CD4-positive, alpha-beta T cell (primary cell): ENCODE measurements around the gene MBNL1. TPM values are rescaled to one million over a fixed set of nuclear protein-coding genes. Genes with fewer than 3 reads are reported as not detected.
A peak's percentile ranks its signal among the peaks of the same experiment; 100 is the strongest.

Experiments used
- ATAC-seq: fragments of 200-7000 bp; cut with Tn5 transposase; one replicate; pipeline ENCODE4 v1.10.0; 2022; ENCODE audit warnings: mild to moderate bottlenecking; ENCODE audit not compliant: poor library complexity
- CTCF ChIA-PET: fragments of 350-600 bp; sonication (Branson Sonifier 250); formaldehyde crosslinking; loops from one replicate; lab custom pipeline; 2021; ENCODE audit warnings: antibody characterized with exemption, inconsistent platforms; lab: Charles Lee
- POLR2A ChIA-PET: fragments of 350-600 bp; sonication (Branson Sonifier 250); formaldehyde crosslinking; loops from one replicate; lab custom pipeline; 2021; ENCODE audit warnings: antibody characterized with exemption, inconsistent platforms; lab: Charles Lee
- DNase-seq, 14 experiments: peaks; one replicate each; pipeline ENCODE4 v3.0.0-alpha.2; 2013 to 2020; ENCODE audit warnings: mixed read lengths in 2 of 14
- H3K27ac ChIP-seq, 2 donors: one replicate each; pipeline versions ENCODE4 v1.5.1 to v1.7.0; 2013; ENCODE audit warnings: low read length in 2 of 2, low read depth in 1 of 2, mild to moderate bottlenecking in 1 of 2
- H3K27me3 ChIP-seq, 2 experiments: 1 replicate in 1 of 2; 2 replicates in 1 of 2; pipeline versions ENCODE4 v1.6.1 to v1.7.0; 2013; ENCODE audit warnings: low read length in 2 of 2, control low read depth in 1 of 2, mild to moderate bottlenecking in 1 of 2, moderate library complexity in 1 of 2; ENCODE audit not compliant: insufficient read depth in 2 of 2, control insufficient read depth in 1 of 2
- H3K36me3 ChIP-seq: one replicate; pipeline ENCODE4 v1.6.1; 2013; ENCODE audit warnings: low read length, control low read depth; ENCODE audit not compliant: insufficient read depth
- H3K4me1 ChIP-seq: one replicate; pipeline ENCODE4 v1.6.1; 2013; ENCODE audit warnings: low read length, control low read depth; ENCODE audit not compliant: insufficient read depth
- H3K4me3 ChIP-seq: one replicate; pipeline ENCODE4 v1.5.1; 2013; ENCODE audit warnings: mild to moderate bottlenecking, low read length, moderate library complexity
- H3K9me3 ChIP-seq, 2 experiments: 1 replicate in 1 of 2; 2 replicates in 1 of 2; pipeline versions ENCODE4 v1.6.1 to v1.7.0; 2013; ENCODE audit warnings: low read length in 2 of 2, mild to moderate bottlenecking in 2 of 2, control low read depth in 1 of 2, moderate library complexity in 1 of 2; ENCODE audit not compliant: control insufficient read depth in 1 of 2, insufficient read depth in 1 of 2
- H3K27ac Mint-ChIP-seq: one replicate; pipeline ENCODE4 v1.8.0; 2020; ENCODE audit warnings: mixed read lengths
- H3K27me3 Mint-ChIP-seq: one replicate; pipeline ENCODE4 v1.8.0; 2021; ENCODE audit warnings: mixed read lengths
- H3K36me3 Mint-ChIP-seq: one replicate; pipeline ENCODE4 v1.8.0; 2021; ENCODE audit warnings: low read depth, mixed read lengths
- H3K4me1 Mint-ChIP-seq: one replicate; pipeline ENCODE4 v1.8.0; 2021; ENCODE audit warnings: low read depth, mixed read lengths
- H3K4me3 Mint-ChIP-seq: one replicate; pipeline ENCODE4 v1.8.0; 2020; ENCODE audit warnings: mild to moderate bottlenecking, mixed read lengths
- H3K9me3 Mint-ChIP-seq: one replicate; pipeline ENCODE4 v1.8.0; 2020; ENCODE audit warnings: mixed read lengths
- intact Hi-C, 2 experiments: fragments of 100-400 bp; cut with DNase I in 1 of 2; cut with micrococcal nuclease in 1 of 2; formaldehyde crosslinking; loops; one replicate each; pipeline versions ENCODE4 v1.15.1 to v1.9.0; 2023 to 2025; cut with DNase I, micrococcal nuclease
- total RNA-seq, 174 experiments: library from RNA in 2 of 174; stranded (reverse) in 2 of 174; gene quantifications; one replicate each; pipeline ENCODE4 v1.2.3 and lab custom pipeline; 2021 to 2026
- TF ChIP-seq, protein P1 (sequence below): fragments of 200-600 bp; IDR thresholded peaks from one replicate; pipeline ENCODE4 v1.8.0; 2022; ENCODE audit warnings: antibody characterized with exemption, mild to moderate bottlenecking

Gene MBNL1
- total RNA-seq, 2 experiments from 2014 or later: 551 to 561 TPM

DNA sequence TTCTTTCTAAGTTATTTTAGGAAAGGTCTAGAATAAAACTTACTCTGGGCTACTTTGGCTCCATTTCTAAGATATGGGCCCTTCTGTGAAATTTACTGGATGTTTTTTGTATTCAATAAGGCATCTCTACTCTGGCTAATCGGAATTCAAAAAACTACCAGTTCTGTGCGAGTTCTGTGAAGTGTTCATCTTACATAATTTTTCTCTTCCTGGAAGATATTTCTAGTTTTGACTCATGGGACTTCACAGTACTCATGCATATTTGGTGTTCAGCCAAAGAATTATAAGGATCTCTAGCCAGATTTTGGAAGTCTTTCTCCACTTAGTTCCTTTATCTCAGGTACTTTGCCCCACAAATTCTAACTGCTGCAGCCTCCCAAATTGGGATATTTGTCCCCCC, 46.4 kb upstream of the MBNL1 start:
- Histone ChIP-seq H3K4me3 (no peak overlapping the region), H3K9me3 (peaks cover 0 to 4% of the 10 kb centered on the region in 2 experiments), H3K36me3 (no peaks in the 10 kb centered on the region), H3K27ac (no peak overlapping the region), H3K4me1 (peaks cover 14% of the 10 kb centered on the region), H3K27me3 (no peaks in the 10 kb centered on the region)
- POLR2A ChIA-PET: interaction anchor here (0.8 to 1.4 kb wide), 6 partner anchors 11 to 47 kb away, joined by 3 to 6 read pairs (median 4); partner anchors contain the start of gene MBNL1
- intact Hi-C loops: loop anchor here (2.0 kb wide), 2 partner anchors 14 to 20 kb away; no protein-coding TSS in a partner anchor
- Mint-ChIP-seq H3K4me1 (peaks cover 69% of the 10 kb centered on the region), H3K27ac (peak overlapping the region; percentile 83), H3K4me3 (peak overlapping the region; percentile 77), H3K27me3 (no peaks in the 10 kb centered on the region), H3K36me3 (no peaks in the 10 kb centered on the region), H3K9me3 (no peaks in the 10 kb centered on the region)
- CTCF ChIA-PET: interaction anchor here (0.8 to 1.7 kb wide), 3 partner anchors 9 to 39 kb away, joined by 3 to 4 read pairs (median 3); no protein-coding TSS in a partner anchor
- ATAC-seq (peak; percentile 51), DNase-seq (no peak)
- TF ChIP-seq, protein P1, sequence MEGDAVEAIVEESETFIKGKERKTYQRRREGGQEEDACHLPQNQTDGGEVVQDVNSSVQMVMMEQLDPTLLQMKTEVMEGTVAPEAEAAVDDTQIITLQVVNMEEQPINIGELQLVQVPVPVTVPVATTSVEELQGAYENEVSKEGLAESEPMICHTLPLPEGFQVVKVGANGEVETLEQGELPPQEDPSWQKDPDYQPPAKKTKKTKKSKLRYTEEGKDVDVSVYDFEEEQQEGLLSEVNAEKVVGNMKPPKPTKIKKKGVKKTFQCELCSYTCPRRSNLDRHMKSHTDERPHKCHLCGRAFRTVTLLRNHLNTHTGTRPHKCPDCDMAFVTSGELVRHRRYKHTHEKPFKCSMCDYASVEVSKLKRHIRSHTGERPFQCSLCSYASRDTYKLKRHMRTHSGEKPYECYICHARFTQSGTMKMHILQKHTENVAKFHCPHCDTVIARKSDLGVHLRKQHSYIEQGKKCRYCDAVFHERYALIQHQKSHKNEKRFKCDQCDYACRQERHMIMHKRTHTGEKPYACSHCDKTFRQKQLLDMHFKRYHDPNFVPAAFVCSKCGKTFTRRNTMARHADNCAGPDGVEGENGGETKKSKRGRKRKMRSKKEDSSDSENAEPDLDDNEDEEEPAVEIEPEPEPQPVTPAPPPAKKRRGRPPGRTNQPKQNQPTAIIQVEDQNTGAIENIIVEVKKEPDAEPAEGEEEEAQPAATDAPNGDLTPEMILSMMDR: no peak

DNA sequence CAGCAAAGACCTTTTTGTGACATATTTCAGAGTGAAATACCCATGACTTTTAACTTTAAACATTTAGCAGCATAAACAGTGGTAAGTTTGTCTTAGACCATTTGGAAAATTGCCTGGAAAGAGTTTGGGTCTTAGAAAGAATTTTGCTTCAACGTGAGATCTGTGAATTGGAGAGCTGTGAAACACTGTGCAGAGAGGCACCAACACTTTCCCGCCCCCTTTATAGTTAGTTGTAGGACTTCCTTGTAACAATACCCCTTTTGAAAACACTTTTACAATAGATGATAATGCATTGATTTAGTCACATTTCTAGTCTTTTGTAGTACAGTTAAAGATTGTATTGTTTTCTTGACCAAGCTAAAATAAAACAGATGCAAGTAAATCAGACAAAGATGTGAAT, 43.5 kb upstream of the MBNL1 start:
- no peak overlapping the region for H3K4me3 ChIP-seq

DNA sequence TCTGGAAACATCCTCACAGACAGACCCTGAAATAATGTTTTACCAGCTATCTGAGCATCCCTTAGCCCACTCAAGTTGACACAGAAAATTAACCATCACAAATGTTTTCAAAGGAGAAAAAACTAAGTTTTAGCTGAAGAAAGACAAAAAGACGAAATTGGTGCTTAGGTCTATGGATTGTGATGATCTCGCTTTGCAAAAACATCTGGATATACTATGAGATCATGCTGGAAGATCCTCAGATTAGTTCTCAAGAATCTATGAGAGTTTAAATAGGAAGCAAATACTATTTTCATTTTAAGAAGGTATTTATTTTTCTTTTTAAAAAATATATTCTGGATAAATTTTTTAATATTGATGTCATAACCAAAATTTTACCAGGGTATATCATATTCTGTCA, 42.6 kb upstream of the MBNL1 start:
- no peak overlapping the region for H3K27ac Mint-ChIP-seq
- peaks cover 66% of the 10 kb centered on the region for H3K4me1 Mint-ChIP-seq
- POLR2A ChIA-PET: interaction anchor here (0.7 kb wide), 1 partner anchor 33 kb away, joined by 3 read pairs; no protein-coding TSS in a partner anchor
- Histone ChIP-seq H3K9me3 (no peaks in the 10 kb centered on the region), H3K36me3 (no peaks in the 10 kb centered on the region), H3K4me3 (no peak overlapping the region), H3K27me3 (no peaks in the 10 kb centered on the region), H3K4me1 (peaks cover 5% of the 10 kb centered on the region), H3K27ac (no peak overlapping the region)
- no peaks in the 10 kb centered on the region for H3K27me3 Mint-ChIP-seq
- intact Hi-C loops: no loop called here
- no peaks in the 10 kb centered on the region for H3K9me3 Mint-ChIP-seq
- DNase-seq (no peak), ATAC-seq (no peak)
- no peaks in the 10 kb centered on the region for H3K36me3 Mint-ChIP-seq
- no peak overlapping the region for H3K4me3 Mint-ChIP-seq
- CTCF ChIA-PET: no interaction called here
- TF ChIP-seq, protein P1: no peak

More for the DNA sequence above, 43.5 kb upstream of the MBNL1 start:
- intact Hi-C loops: no loop called here
- H3K4me1 Mint-ChIP-seq: peaks cover 64% of the 10 kb centered on the region
- no peaks in the 10 kb centered on the region for H3K9me3 Mint-ChIP-seq
- Histone ChIP-seq H3K4me1 (peaks cover 5% of the 10 kb centered on the region), H3K27me3 (no peaks in the 10 kb centered on the region), H3K9me3 (no peaks in the 10 kb centered on the region), H3K27ac (no peak overlapping the region), H3K36me3 (no peaks in the 10 kb centered on the region)
- H3K27me3 Mint-ChIP-seq: no peaks in the 10 kb centered on the region
- CTCF ChIA-PET: interaction anchor here (0.8 to 1.8 kb wide), 2 partner anchors 9 to 44 kb away, joined by 3 to 7 read pairs; no protein-coding TSS in a partner anchor
- H3K27ac Mint-ChIP-seq: no peak overlapping the region
- peak overlapping the region; percentile 0 for H3K4me3 Mint-ChIP-seq
- no peaks in the 10 kb centered on the region for H3K36me3 Mint-ChIP-seq
- TF ChIP-seq, protein P1: no peak
- ATAC-seq (no peak), DNase-seq (no peak)
- POLR2A ChIA-PET: interaction anchor here (0.8 to 1.9 kb wide), 6 partner anchors 9 to 60 kb away, joined by 3 to 10 read pairs (median 4); partner anchors contain the start of gene MBNL1
